Cardiac septum (tissue), 1 donor: ENCODE measurements around the gene OBP2B. TPM values are rescaled to one million over a fixed set of nuclear protein-coding genes. Genes with fewer than 3 reads are reported as not detected.
A peak's percentile ranks its signal among the peaks of the same experiment; 100 is the strongest.
"Not testable (repeated sequence)": the region's sequence is repeated elsewhere in the genome, so short reads cannot be mapped to it uniquely, and the experiment has no call there.

Source experiments
- DNase-seq: peaks from one replicate; pipeline ENCODE4 v3.0.0-alpha.2; 2020; ENCODE audit warnings: low spot score
- intact Hi-C: fragments of 100-400 bp; cut with DNase I; formaldehyde crosslinking; loops from one replicate; pipeline ENCODE4 v1.14.0; 2022
- total RNA-seq: library from RNA; stranded (reverse); fragmentation: NEBNext Ultra II Directional; extraction: Animal tissue kit (Norgen Biotek cat#: 25700); gene quantifications from one replicate; pipeline ENCODE4 v1.2.1, GENCODE V29; 2021
- donor health status: DM: no; HTN: no; CAD: no.

Gene OBP2B
- total RNA-seq, 1 donor from 2014 or later = not detected

- DNase-seq = peak; percentile 74
- intact Hi-C loops = no loop called here
Observed at GRCh38 chr9:133225171-133226011, 16.3 kb upstream of the OBP2B start.

GRCh38 chr9:133224762-133225161 lies 15.7 kb upstream of the OBP2B start:
- peak; percentile 55 for DNase-seq
- intact Hi-C loops = no loop called here

GRCh38 chr9:133223159-133223756 lies 14.2 kb upstream of the OBP2B start:
- intact Hi-C loops = not testable (repeated sequence)
- peak; percentile 78 for DNase-seq

- intact Hi-C loops = not testable (repeated sequence)
- peak; percentile 20 for DNase-seq
Observed at GRCh38 chr9:133221994-133222393, 12.9 kb upstream of the OBP2B start.

GRCh38 chr9:133221177-133221809 lies 12.2 kb upstream of the OBP2B start:
- DNase-seq = peak; percentile 33
- intact Hi-C loops = no loop called here

- intact Hi-C loops = not testable (repeated sequence)
- DNase-seq = peak; percentile 19
Observed at GRCh38 chr9:133218049-133218975, 9.3 kb upstream of the OBP2B start.

GRCh38 chr9:133217333-133217988 lies 8.4 kb upstream of the OBP2B start:
- intact Hi-C loops = not testable (repeated sequence)
- peak; percentile 12 for DNase-seq

GRCh38 chr9:133214276-133214675 lies 5.2 kb upstream of the OBP2B start:
- intact Hi-C loops = not testable (repeated sequence)
- DNase-seq = peak; percentile 17

- intact Hi-C loops = no loop called here
Observed at GRCh38 chr9:133210609-133211008, 1.6 kb upstream of the OBP2B start.

GRCh38 chr9:133210202-133210532 lies 1.1 kb upstream of the OBP2B start:
- DNase-seq = peak; percentile 19
- intact Hi-C loops = no loop called here

More at GRCh38 chr9:133210609-133211008, 1.6 kb upstream of the OBP2B start:
- peak; percentile 49 for DNase-seq

GRCh38 chr9:133209327-133210201 lies 514 bp upstream of the OBP2B start:
- intact Hi-C loops = not testable (repeated sequence)
- DNase-seq = peak; percentile 38

- intact Hi-C loops = not testable (repeated sequence)
Observed at GRCh38 chr9:133208171-133208879, 725 bp downstream of the OBP2B start.

GRCh38 chr9:133207540-133208170 lies 1.4 kb downstream of the OBP2B start:
- DNase-seq = peak; percentile 46
- intact Hi-C loops = no loop called here

More at GRCh38 chr9:133208171-133208879, 725 bp downstream of the OBP2B start:
- DNase-seq = peak; percentile 61

- DNase-seq = peak; percentile 65
- intact Hi-C loops = no loop called here
Observed at GRCh38 chr9:133207021-133207531, 2.0 kb downstream of the OBP2B start.

- peak; percentile 66 for DNase-seq
- intact Hi-C loops = no loop called here
Observed at GRCh38 chr9:133205996-133206931, 2.8 kb downstream of the OBP2B start.

GRCh38 chr9:133205481-133205887 lies 3.6 kb downstream of the OBP2B start:
- intact Hi-C loops = not testable (repeated sequence)
- peak; percentile 35 for DNase-seq
